Activated CD4-positive, alpha-beta T cell treated with anti-CD3 and anti-CD28 coated beads for 36 hours (primary cell): ENCODE results near the gene DDR1. TPM values are rescaled to one million over a fixed set of nuclear protein-coding genes. Genes with fewer than 3 reads are reported as not detected.
"Not testable (repeated sequence)": the region's sequence is repeated elsewhere in the genome, so short reads cannot be mapped to it uniquely, and the experiment has no call there.

Experiments
- ATAC-seq: fragments of 200-7000 bp; cut with Tn5 transposase; one replicate; pipeline ENCODE4 v1.10.0; 2021; ENCODE audit warnings: mild to moderate bottlenecking, moderate library complexity
- CTCF ChIA-PET: fragments of 350-600 bp; sonication (Branson Sonifier 250); formaldehyde crosslinking; loops from one replicate; lab custom pipeline; 2021; ENCODE audit warnings: antibody characterized with exemption; lab: Charles Lee
- POLR2A ChIA-PET: fragments of 350-600 bp; sonication (Branson Sonifier 250); formaldehyde crosslinking; loops from one replicate; lab custom pipeline; 2021; ENCODE audit warnings: antibody characterized with exemption, inconsistent platforms; lab: Charles Lee
- DNase-seq: peaks from one replicate; pipeline ENCODE4 v3.0.0-alpha.2; 2020
- H3K27ac Mint-ChIP-seq: one replicate; pipeline ENCODE4 v1.8.0; 2021; ENCODE audit warnings: mixed read lengths
- H3K27me3 Mint-ChIP-seq: one replicate; pipeline ENCODE4 v1.8.0; 2021; ENCODE audit warnings: mixed read lengths
- H3K36me3 Mint-ChIP-seq: one replicate; pipeline ENCODE4 v1.8.0; 2021; ENCODE audit warnings: low read depth, mixed read lengths
- H3K4me1 Mint-ChIP-seq: one replicate; pipeline ENCODE4 v1.8.0; 2021; ENCODE audit warnings: mixed read lengths
- H3K4me3 Mint-ChIP-seq: one replicate; pipeline ENCODE4 v1.8.0; 2021; ENCODE audit warnings: mild to moderate bottlenecking, moderate library complexity, mixed read lengths
- H3K9me3 Mint-ChIP-seq: one replicate; pipeline ENCODE4 v1.8.0; 2021; ENCODE audit warnings: low read depth, mixed read lengths
- intact Hi-C, 2 experiments: fragments of 100-400 bp; cut with DNase I in 1 of 2; cut with micrococcal nuclease in 1 of 2; formaldehyde crosslinking; loops; one replicate each; pipeline versions ENCODE4 v1.14.2 to v1.15.1; 2022 to 2024; cut with DNase I, micrococcal nuclease
- total RNA-seq, 2 experiments: library from RNA; stranded (reverse); gene quantifications; one replicate each; pipeline ENCODE4 v1.2.3, GENCODE V29; 2021

Gene DDR1
- total RNA-seq, 2 experiments from 2014 or later: 9.5 to 12.6 TPM

DNA sequence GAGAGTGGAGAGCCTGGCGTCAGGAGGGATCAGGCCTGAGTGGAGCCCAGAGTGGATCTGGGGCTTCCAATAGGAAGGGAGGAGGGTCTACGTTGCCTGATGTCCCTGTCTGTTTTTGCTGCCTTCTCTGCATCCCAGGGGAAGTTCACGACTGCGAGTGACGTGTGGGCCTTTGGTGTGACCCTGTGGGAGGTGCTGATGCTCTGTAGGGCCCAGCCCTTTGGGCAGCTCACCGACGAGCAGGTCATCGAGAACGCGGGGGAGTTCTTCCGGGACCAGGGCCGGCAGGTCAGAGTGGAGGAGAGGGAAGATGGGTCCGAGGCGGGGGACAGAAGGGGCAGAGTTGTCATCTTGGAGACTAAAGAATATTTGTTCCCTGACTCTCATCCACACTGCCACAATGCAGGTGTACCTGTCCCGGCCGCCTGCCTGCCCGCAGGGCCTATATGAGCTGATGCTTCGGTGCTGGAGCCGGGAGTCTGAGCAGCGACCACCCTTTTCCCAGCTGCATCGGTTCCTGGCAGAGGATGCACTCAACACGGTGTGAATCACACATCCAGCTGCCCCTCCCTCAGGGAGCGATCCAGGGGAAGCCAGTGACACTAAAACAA is 14.5 kb downstream of the DDR1 start:
- DNase-seq: no peak
- Mint-ChIP-seq H3K27ac (no peak overlapping the region), H3K27me3 (no peaks in the 10 kb centered on the region), H3K9me3 (no peaks in the 10 kb centered on the region), H3K4me1 (peaks cover 3% of the 10 kb centered on the region), H3K36me3 (peaks cover 8% of the 10 kb centered on the region), H3K4me3 (no peak overlapping the region)
- POLR2A ChIA-PET: interaction anchor here (0.6 kb wide), 1 partner anchor 448 kb away, joined by 3 read pairs; no protein-coding TSS in a partner anchor
- ATAC-seq: no peak
- intact Hi-C loops: no loop called here
- CTCF ChIA-PET: interaction anchor here (0.6 to 1.7 kb wide), 4 partner anchors 11 to 188 kb away, joined by 3 to 4 read pairs (median 4); no protein-coding TSS in a partner anchor

DNA sequence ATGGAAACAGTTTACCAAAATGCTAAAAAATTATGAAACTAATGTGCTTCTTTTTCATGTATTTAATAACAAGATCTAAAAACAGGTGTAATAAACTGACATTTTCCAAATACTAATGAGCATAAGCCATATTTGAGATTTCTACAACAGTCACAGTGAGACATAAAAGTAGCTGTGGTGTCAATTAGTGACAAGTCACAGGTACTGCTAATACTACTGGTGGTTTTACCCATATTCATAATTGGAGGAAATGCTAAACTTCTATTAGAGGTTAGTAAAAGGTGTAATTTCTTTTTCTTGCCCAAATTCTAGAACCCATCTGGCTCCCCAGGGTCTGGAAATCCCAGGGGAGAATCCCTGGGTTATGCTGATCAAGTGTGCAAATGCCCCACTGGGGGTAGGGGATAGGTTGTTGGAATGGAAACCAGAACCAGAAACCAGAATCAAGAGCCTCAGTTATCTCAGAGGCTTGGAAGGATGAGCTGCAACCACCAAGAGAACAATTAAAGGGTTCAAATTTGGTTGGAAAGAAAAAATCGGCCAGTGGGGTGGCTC is 16.6 kb downstream of the DDR1 start:
- peaks cover 3% of the 10 kb centered on the region for H3K4me1 Mint-ChIP-seq

DNA sequence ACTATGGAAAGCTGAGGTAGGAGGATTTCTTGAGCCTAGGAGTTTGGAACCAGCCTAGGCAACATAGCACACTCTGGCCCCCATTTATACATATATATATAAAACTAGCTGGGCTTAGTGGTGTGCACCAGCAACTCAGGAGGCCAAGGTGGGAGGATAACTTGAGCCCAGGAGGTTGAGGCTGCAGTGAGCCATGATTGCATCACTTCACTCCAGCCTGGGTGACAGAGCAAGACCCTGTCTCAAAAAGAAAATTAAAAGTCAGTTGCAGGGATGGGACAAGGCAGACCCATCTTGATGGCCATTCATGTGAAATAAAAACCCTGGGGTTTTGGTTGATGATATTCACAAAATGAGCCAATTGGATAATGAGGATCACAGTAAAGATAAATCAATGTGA is 17.1 kb downstream of the DDR1 start:
- Mint-ChIP-seq H3K36me3 (peaks cover 3% of the 10 kb centered on the region), H3K4me1 (peaks cover 3% of the 10 kb centered on the region), H3K27me3 (no peaks in the 10 kb centered on the region), H3K9me3 (no peaks in the 10 kb centered on the region), H3K4me3 (no peak overlapping the region), H3K27ac (no peak overlapping the region)
- ChIA-PET POLR2A (no interaction called here), CTCF (interaction anchor here (0.7 to 1.2 kb wide), 3 partner anchors 21 to 168 kb away, joined by 3 to 4 read pairs (median 3); no protein-coding TSS in a partner anchor)
- intact Hi-C loops: no loop called here
- ATAC-seq (no peak), DNase-seq (no peak)

More for the DNA sequence above, 16.6 kb downstream of the DDR1 start:
- DNase-seq (no peak), ATAC-seq (no peak)
- Mint-ChIP-seq H3K27me3 (no peaks in the 10 kb centered on the region), H3K27ac (no peak overlapping the region), H3K9me3 (no peaks in the 10 kb centered on the region), H3K36me3 (peaks cover 3% of the 10 kb centered on the region), H3K4me3 (no peak overlapping the region)
- ChIA-PET CTCF (interaction anchor here (0.6 to 1.3 kb wide), 6 partner anchors 13 to 380 kb away, joined by 3 to 4 read pairs (median 3); partner anchors contain the start of gene VARS2), POLR2A (no interaction called here)
- intact Hi-C loops: no loop called here

DNA sequence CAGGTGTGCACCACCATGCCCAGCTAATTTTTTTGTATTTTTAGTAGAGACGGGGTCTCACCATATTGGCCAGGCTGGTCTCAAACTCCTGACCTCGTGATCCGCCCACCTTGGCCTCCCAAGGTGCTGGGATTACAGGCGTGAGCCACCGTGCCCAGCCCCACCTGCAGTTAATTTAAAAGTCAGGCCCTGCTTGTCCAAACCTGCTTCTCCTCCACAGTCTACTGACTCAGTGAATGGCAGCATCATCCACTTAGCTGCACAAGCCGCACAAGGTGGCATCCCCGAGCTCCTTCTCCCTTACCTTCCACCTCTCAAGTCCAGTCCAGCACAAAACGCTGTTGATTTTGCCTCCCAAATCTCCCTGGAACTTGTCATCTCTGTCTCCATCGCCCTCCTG is 17.9 kb downstream of the DDR1 start:
- H3K36me3 Mint-ChIP-seq, H3K27ac Mint-ChIP-seq, intact Hi-C loops, ATAC-seq, POLR2A ChIA-PET, H3K27me3 Mint-ChIP-seq, H3K4me1 Mint-ChIP-seq, H3K9me3 Mint-ChIP-seq, DNase-seq, H3K4me3 Mint-ChIP-seq: not testable (repeated sequence)
- CTCF ChIA-PET: interaction anchor here (0.7 to 1.1 kb wide), 2 partner anchors 21 to 261 kb away, joined by 3 read pairs; no protein-coding TSS in a partner anchor

DNA sequence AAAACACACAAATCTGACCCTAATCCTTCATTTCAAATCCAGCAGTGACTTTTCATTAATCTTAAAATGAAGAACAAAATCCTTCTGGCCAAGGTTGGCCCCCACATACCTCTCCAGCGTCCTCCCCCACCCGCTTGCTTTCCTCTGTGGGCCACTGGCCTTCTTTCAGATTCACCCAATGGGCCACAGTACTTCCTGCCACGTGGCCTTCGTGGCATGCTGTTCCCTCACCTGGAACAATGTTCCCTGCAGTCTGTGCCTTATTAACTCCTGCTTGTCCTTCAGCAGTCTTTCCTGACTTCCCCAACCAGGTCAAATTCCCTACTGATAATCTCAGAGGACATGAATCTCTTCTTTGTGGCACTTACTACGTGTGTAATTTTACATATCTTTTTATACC is 18.4 kb downstream of the DDR1 start:
- Mint-ChIP-seq H3K36me3 (peaks cover 3% of the 10 kb centered on the region), H3K27ac (no peak overlapping the region), H3K4me1 (peaks cover 7% of the 10 kb centered on the region), H3K27me3 (no peaks in the 10 kb centered on the region), H3K9me3 (no peaks in the 10 kb centered on the region), H3K4me3 (no peak overlapping the region)
- DNase-seq (no peak), ATAC-seq (no peak)
- CTCF ChIA-PET: interaction anchor here (0.7 kb wide), 1 partner anchor 261 kb away, joined by 3 read pairs; no protein-coding TSS in a partner anchor
- POLR2A ChIA-PET: no interaction called here
- intact Hi-C loops: no loop called here

DNA sequence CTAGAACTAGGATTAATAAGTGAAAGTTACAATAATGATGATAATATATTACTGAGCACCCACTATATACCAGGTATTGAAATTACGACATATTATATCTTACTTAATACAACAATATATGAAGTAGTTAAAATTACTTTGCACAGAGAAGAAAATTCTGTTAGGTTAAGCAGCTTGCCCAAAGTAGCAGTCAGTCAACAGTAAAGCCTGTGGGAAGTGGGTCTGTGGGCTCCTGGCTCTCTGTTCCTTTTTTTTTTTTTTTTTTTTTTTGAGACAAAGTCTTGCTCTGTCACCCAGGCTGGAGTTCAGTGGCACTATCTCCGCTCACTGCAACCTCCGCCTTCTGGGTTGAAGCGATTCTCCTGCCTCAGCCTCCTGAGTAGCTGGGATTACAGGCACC is 18.9 kb downstream of the DDR1 start:
- Mint-ChIP-seq H3K4me1 (peaks cover 9% of the 10 kb centered on the region), H3K27me3 (no peaks in the 10 kb centered on the region), H3K27ac (no peak overlapping the region), H3K4me3 (no peak overlapping the region), H3K36me3 (peaks cover 3% of the 10 kb centered on the region), H3K9me3 (no peaks in the 10 kb centered on the region)
- POLR2A ChIA-PET: no interaction called here
- intact Hi-C loops: no loop called here
- ATAC-seq: no peak
- no peak for DNase-seq
- CTCF ChIA-PET: interaction anchor here (0.8 kb wide), 1 partner anchor 166 kb away, joined by 3 read pairs; no protein-coding TSS in a partner anchor

DNA sequence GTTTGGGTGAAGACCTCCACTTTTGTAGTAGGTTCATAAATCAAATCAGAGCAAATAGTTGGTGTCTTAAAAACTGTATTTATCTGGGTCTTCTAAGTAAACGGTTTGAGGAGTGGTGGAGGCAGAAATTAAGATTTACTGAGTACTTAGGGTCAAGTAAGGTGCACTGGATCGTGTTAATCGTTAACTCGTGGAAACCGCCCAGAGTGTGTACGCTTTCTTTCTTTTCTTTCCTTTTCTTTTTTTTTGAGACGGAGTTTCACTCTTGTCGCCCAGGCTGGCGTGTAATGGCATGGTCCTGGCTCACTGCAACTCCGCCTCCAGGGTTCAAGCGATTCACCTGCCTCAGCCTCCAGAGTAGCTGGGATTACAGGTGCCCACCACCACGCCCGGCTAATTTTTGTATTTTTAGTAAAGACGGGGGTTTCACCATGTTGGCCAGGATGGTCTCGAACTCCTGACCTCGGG is 23.0 kb downstream of the DDR1 start:
- Mint-ChIP-seq H3K36me3 (peaks cover 13% of the 10 kb centered on the region), H3K4me1 (peaks cover 17% of the 10 kb centered on the region), H3K4me3 (peak overlapping the region; percentile 95), H3K27ac (peak overlapping the region; percentile 61)
- H3K27me3 Mint-ChIP-seq, DNase-seq, H3K9me3 Mint-ChIP-seq, POLR2A ChIA-PET, ATAC-seq: not testable (repeated sequence)
- CTCF ChIA-PET: interaction anchor here (0.6 to 1.7 kb wide), 11 partner anchors 77 to 397 kb away, joined by 3 to 7 read pairs (median 4); partner anchors contain the start of gene ABCF1
- intact Hi-C loops: loop anchor here in 1 of 2 experiments (5.0 kb wide), 2 partner anchors 290 to 760 kb away; partner anchors contain the start of genes CSNK2B, LY6G5B, MRPS18B and PPP1R10

DNA sequence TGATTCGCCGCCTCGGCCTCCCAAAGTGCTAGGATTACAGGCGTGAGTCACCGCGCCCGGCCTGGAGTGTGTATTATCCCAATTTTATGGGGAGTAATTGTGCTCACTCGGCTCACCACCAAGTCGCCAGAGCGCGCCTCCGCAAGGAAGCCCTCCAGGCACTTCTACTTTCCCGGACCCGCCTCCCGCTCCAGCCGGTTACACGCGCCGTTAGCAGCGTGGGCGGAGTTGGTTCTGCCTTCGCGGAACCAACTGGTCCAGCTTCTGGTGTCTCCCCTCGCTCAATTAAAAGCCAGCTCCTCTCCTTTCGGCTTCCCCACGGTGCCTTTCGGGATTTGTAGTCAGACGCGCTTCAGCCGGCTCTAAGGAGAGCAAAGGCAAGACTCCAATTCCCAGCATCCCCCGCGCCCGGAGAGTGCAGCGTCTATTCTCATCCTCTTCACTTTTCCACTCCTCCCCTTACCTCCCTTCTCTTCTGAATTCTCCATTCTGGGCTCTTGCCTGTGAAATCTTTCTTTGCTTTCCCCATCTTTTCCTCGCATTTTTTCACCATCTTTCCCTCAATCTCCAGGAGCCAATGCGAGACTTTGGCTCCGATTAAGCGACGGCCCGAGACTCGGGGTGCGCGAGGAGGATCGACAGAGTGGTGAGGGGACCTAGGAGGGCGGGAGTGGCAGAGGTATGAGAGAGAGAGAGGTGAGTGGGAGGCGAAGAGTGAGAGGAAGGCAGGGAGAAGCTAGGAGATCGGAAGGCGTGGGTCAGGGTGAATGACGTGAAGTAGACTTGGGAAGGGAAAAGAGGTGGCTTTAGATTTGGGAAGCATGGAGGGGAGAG is 23.7 kb downstream of the DDR1 start, which contains the start of gene GTF2H4:
GTF2H4 (plus strand) TSS at position 450 of the 834 bp plus-strand sequence.
- ATAC-seq: peak; percentile 99
- intact Hi-C loops: loop anchor here in 1 of 2 experiments (2.0 to 5.0 kb wide), 3 partner anchors 221 to 759 kb away; partner anchors contain the start of genes CSNK2B, LY6G5B, MRPS18B and PPP1R10
- H3K27ac Mint-ChIP-seq: peak within 1 kb of the TSS; percentile 86
- H3K4me1 Mint-ChIP-seq: peaks cover 17% of the 10 kb centered on the region
- POLR2A ChIA-PET: no interaction called here
- no peaks in the 10 kb centered on the region for H3K27me3 Mint-ChIP-seq
- H3K36me3 Mint-ChIP-seq: peaks cover 18% of the 10 kb centered on the region
- peak within 1 kb of the TSS; percentile 95 for H3K4me3 Mint-ChIP-seq
- H3K9me3 Mint-ChIP-seq: no peaks in the 10 kb centered on the region
- DNase-seq: peak; percentile 96
- CTCF ChIA-PET: interaction anchor here (0.6 to 1.7 kb wide), 11 partner anchors 78 to 337 kb away, joined by 3 to 7 read pairs (median 4); partner anchors contain the start of gene ABCF1

DNA sequence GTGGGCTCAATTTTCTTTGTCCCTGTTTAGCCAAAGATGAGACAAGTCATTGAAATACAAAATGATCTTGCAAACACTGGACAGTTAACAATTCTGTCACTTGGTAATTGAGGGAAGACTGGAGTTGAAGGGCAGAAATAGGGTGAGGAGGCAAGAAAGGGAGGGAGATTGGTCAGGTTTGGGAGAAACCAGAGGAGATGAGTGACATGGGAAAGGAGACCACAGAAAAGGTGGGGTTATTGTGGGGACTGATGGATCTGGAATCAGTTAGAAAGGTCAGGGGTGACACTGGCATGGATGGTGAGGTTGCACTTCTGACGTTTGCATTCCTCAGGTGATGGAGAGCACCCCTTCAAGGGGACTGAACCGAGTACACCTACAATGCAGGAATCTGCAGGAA is 24.4 kb downstream of the DDR1 start:
- POLR2A ChIA-PET: no interaction called here
- CTCF ChIA-PET: interaction anchor here (1.1 to 1.5 kb wide), 4 partner anchors 79 to 178 kb away, joined by 4 to 7 read pairs (median 6); no protein-coding TSS in a partner anchor

DNA sequence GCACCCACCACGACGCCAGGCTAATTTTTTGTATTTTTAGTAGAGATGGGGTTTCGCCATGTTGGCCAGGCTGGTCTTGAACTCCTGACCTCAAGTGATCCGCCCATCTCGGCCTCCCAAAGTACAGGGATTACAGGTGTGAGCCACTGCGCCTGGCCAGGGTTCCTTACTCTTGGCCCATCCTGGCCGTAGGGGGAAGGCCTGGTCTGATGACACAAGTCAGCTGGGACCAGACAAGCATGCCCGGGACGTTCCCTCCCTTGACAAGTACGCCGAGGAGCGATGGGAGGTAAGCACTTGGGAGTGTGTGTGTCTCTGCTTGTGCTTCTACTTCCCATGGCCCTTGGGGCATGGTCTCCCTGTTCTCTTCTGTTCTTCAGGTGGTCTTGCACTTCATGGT is 26.2 kb downstream of the DDR1 start:
- H3K4me3 Mint-ChIP-seq, H3K27ac Mint-ChIP-seq, ATAC-seq, H3K27me3 Mint-ChIP-seq, H3K9me3 Mint-ChIP-seq, POLR2A ChIA-PET, DNase-seq: not testable (repeated sequence)
- Mint-ChIP-seq H3K4me1 (peaks cover 26% of the 10 kb centered on the region), H3K36me3 (peaks cover 26% of the 10 kb centered on the region)
- CTCF ChIA-PET: interaction anchor here (7.4 kb wide), 1 partner anchor 176 kb away, joined by 92 read pairs; no protein-coding TSS in a partner anchor
- intact Hi-C loops: loop anchor here in 1 of 2 experiments (5.0 kb wide), 1 partner anchor 698 kb away; the partner anchor contains the start of gene TRIM26

More for the DNA sequence above, 24.4 kb downstream of the DDR1 start:
- Mint-ChIP-seq H3K4me1 (peaks cover 23% of the 10 kb centered on the region), H3K4me3 (peak overlapping the region; percentile 95), H3K27me3 (no peaks in the 10 kb centered on the region), H3K27ac (peak overlapping the region; percentile 86), H3K9me3 (no peaks in the 10 kb centered on the region), H3K36me3 (peaks cover 25% of the 10 kb centered on the region)
- DNase-seq (no peak), ATAC-seq (no peak)
- intact Hi-C loops: loop anchor here in 1 of 2 experiments (2.0 to 5.0 kb wide), 3 partner anchors 222 to 759 kb away; partner anchors contain the start of genes CSNK2B, LY6G5B, MRPS18B and PPP1R10
